ENCODE measurements around the gene OTUD5.

GRCh38 chrX:48927123-48927522, 30.3 kb downstream of the OTUD5 start:
- TF ChIP-seq CTCF (conservative IDR thresholded peaks at IDR 0.05 in 1 of 2, IDR thresholded peaks at IDR 0.05 in 1 of 2; ENCODE audit: low read depth in 1 of 2, low read length in 2 of 2): no peak
- no peak for TF ChIP-seq EZH2 (IDR thresholded peaks at IDR 0.05; ENCODE audit: low read length, missing control alignments)
